ENCODE measurements around the gene FCHSD2.

DNA sequence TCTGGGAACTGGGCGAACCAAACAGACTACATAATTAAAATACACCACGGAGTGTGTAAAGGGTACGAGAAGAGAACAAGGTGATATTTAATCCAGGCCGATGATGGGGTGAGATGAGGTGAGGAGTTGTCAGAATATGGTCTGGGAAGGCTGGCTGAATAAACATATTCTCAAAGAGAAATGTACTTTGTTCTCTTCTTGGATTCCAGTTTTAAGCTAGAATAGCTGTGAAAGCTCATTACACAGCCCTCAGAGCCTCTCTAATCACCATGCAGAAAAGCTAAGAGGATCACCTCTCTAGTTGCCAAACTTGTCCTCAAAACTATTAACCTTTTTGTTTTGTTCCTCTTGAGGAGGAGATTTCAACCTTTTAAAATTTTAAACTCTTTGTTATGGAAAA is 238.1 kb downstream of the FCHSD2 start:
- no peak for TF ChIP-seq CTCF (IDR thresholded peaks at IDR 0.05; ENCODE audit: insufficient read depth, low read depth, low read length)
- no peak for TF ChIP-seq EZH2 (IDR thresholded peaks at IDR 0.05; ENCODE audit: insufficient read depth, low read length)

All from astrocyte (in vitro differentiated cells and primary cell).